GM12865 (cell line): ENCODE data around the gene COL1A2.

ENCODE experiments used
- DNase-seq: peaks from one replicate; pipeline ENCODE4 v3.0.0; 2010; ENCODE audit warnings: low read depth
- H3K4me3 ChIP-seq: 2 replicates; pipeline ENCODE4 v1.5.1; 2011; ENCODE audit warnings: mild to moderate bottlenecking, low read depth, low read length, control low read depth
- TF ChIP-seq, protein P1 (sequence below): IDR thresholded peaks from 2 replicates; pipeline ENCODE4 v1.5.1; 2011; ENCODE audit warnings: low read length, control low read depth, low read depth, inconsistent platforms; ENCODE audit not compliant: insufficient read depth; ENCODE audit errors: missing control alignments

The COL1A2 gene

DNA sequence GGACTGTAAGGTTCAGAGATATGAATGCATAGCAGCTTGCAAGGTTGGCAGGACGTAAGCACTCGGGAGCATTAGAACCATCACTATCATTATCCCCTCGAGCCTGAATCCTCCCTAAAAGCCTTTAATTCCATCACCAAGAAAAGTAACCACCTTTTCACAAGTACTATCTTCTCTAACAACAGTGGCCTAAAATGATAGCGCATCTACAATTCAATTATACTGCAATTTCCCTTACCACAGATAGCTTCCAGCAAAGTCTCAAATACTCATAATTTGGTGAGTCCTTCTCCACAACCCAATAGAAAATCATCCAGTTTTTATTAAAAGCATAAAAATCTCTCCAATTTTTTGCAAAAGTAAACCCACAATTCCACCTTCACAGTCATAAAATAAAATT is 42.0 kb downstream of the COL1A2 start:
- TF ChIP-seq, protein P1, sequence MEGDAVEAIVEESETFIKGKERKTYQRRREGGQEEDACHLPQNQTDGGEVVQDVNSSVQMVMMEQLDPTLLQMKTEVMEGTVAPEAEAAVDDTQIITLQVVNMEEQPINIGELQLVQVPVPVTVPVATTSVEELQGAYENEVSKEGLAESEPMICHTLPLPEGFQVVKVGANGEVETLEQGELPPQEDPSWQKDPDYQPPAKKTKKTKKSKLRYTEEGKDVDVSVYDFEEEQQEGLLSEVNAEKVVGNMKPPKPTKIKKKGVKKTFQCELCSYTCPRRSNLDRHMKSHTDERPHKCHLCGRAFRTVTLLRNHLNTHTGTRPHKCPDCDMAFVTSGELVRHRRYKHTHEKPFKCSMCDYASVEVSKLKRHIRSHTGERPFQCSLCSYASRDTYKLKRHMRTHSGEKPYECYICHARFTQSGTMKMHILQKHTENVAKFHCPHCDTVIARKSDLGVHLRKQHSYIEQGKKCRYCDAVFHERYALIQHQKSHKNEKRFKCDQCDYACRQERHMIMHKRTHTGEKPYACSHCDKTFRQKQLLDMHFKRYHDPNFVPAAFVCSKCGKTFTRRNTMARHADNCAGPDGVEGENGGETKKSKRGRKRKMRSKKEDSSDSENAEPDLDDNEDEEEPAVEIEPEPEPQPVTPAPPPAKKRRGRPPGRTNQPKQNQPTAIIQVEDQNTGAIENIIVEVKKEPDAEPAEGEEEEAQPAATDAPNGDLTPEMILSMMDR = no peak
- H3K4me3 ChIP-seq = no peak overlapping the region
- no peak for DNase-seq

DNA sequence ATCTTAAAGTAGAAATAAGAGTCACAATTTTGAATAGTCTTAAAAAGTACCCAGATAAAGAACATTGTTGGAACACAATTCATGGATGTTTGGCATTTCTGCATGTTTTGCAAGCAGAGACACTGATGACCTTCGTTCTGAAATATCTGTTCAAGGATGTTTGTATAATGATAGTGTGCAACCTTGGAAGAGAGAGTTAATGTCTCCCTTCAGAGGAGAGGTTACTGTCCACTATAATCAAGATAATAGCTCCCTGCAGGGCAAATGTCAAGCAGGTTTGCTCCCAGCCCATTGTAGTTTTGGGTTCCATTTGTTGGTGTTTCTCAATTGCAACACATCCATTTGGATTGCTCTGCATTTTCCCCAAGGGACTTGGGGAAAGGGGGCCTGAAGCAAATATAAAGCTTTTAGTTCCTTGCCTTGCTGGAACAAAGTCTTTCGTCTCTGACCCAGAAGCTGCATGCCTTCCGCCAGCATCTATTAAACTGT is 45.2 kb downstream of the COL1A2 start:
- no peak for DNase-seq
- no peak overlapping the region for H3K4me3 ChIP-seq
- TF ChIP-seq, protein P1 = no peak

DNA sequence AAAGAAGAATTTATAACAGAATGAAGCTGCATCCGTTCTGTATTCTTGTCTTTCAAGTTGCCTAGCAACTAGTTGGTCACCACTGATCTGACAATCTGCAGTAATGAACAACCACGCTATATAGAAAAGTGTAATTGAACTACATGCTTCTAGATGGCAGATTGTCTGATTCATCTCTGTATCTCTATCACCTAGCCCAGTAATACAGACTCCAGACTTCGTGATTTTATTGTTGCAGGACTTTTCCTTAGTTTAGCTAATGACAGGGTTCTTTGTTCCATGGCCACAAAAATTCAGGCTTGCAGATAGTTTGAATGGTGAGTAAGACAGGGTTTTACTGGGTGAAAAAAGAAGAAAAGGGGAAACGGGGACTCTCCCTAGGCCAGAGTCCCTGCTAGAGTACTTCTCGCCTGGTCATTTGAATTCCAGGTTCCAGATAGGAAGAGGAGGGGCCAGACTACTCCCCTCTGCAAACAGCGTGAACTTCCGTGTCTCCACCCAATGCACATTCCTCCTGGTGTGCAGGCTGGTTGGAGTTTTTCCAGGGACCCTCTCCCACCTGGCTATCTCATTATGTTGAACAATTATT is 45.9 kb downstream of the COL1A2 start:
- DNase-seq = no peak
- TF ChIP-seq, protein P1 = no peak
- no peak overlapping the region for H3K4me3 ChIP-seq

DNA sequence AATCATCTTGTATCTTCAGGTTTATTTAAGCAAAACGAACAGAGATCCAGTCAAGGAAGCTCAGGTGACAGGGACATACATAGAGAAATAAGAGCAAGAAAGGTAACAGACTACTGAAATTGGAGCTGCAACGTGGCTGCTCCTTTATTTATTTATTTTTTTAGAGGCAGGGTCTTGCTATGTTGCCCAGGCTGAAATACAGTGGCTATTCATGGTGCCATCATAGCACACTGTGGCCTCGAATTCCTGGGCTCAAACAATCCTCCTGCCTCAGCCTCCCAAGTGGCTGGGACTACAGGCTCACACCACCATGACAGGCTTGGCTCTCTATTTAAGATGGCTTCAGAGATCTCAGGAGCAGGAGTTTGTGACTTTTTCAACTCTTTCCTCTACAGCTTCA is 46.4 kb downstream of the COL1A2 start:
- TF ChIP-seq, protein P1 = no peak
- H3K4me3 ChIP-seq = no peak overlapping the region
- no peak for DNase-seq

DNA sequence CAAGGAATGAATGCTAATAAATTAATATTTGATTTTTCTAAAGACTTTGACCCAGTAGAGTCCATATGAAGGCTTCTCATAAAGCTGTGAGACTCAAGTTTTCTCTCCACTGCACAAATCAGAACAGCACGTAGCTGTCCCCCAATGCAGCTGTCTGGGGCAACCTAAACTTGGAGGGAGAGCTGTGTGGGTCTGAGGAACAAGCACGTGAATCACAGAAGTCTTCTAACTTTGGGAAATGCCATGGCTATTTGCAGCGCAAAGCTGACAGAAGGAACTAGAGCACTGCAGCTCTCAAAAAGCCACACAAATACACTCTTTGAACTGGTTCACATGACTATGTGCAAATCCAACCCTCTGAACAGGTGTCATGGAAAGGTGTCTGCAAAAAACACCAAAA is 47.9 kb downstream of the COL1A2 start:
- H3K4me3 ChIP-seq = no peak overlapping the region
- TF ChIP-seq, protein P1 = no peak
- DNase-seq = no peak

DNA sequence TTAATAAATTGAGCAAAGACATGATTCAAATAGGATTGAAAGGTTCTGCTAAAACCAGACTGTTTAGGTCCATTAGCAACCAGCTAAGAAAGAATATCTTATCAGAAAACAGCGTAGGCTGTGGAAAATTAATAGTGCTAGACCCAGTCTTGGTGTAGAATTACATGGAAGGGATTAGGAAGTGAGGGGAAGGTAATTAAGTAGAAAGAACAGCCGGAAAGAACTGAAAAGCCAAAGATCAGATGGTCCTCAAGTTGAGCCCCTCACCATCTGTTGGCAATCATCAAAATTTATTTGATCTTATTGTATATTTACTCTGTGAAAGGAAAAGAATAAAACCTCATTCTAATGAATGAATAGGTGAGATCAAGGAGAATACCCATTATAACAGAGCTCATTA is 50.1 kb downstream of the COL1A2 start:
- TF ChIP-seq, protein P1 = no peak
- no peak for DNase-seq
- H3K4me3 ChIP-seq = no peak overlapping the region

DNA sequence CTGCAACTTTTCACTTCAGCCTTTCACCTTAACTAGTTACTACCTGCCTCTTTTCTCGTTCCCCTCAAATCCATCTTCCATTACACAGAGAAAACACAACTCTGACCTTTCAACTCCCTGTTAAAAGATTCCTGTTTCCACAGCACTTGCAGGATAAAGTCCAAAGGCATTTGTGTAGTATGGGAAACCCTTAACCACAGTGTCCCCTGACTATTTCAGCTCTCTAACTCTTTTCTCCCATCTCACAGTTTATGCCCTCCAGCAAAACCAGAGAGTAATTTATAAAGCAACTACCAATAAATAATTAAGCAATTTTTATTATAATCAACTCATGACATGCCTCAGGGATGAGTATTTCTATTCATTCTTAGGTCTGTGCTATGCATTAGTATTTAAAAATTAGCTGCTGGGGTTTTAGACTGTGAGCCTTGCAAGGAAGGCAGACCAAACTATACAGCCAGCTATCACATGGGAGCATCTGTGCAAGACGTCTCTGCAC is 51.0 kb downstream of the COL1A2 start:
- DNase-seq = no peak
- TF ChIP-seq, protein P1 = no peak

More for the DNA sequence above, 51.0 kb downstream of the COL1A2 start:
- H3K4me3 ChIP-seq = no peak overlapping the region
